GM10847 (cell line): ENCODE results near the gene PURA.

Experiments used
- POLR2A ChIP-seq: IDR thresholded peaks from 2 replicates; pipeline ENCODE4 v1.6.1; 2011; ENCODE audit not compliant: insufficient read length; ENCODE audit errors: extremely low read depth

Gene PURA

DNA sequence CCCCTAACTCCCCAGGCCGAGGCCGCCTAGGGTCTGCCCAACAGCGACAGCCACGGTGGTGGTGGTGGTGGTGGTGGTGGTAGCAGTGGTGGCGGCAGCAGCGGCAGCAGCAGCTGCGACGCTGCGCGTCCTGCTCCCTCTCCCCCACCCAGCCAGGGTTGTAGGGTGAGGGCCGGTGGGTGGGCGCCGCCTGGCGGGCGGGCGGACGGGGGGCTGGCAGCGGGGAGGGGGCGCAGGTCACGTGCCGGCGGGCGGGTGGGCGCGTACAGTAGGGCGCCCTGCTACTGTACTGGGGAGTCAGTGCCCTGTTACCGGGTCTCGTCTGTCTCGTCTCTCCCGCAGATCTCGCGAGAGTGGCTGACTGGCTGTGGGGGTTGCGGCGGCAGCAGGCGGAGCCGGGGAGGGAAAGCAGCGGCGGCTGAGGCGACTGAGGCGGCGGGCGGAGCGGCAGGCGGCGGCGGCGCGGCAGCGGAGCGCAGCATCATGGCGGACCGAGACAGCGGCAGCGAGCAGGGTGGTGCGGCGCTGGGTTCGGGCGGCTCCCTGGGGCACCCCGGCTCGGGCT is at the start of gene PURA:
PURA (plus strand) TSS at position 411 of the 565 bp plus-strand sequence; CDS start at position 484, 73 bp downstream.
- TF ChIP-seq POLR2A: peak; percentile 83

DNA sequence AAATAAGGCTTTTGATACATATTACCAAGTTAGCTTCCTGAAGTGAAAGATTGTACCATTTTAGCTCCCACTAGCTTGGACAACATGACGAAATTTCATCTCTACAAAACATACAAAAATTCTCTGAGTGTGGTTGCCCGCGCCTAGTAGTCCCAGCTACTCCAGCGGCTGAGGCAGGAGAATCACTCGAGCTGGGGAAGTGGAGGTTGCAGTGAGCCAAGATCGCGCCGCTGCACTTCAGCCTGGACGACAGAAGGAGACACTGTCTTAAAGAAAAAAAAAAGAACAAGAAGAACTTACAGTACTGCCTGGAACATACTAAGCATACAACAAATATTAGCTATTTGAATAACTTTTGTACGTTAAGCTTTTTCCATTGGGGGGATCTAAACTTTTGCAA is 41.1 kb upstream of the PURA start:
- TF ChIP-seq POLR2A: no peak

DNA sequence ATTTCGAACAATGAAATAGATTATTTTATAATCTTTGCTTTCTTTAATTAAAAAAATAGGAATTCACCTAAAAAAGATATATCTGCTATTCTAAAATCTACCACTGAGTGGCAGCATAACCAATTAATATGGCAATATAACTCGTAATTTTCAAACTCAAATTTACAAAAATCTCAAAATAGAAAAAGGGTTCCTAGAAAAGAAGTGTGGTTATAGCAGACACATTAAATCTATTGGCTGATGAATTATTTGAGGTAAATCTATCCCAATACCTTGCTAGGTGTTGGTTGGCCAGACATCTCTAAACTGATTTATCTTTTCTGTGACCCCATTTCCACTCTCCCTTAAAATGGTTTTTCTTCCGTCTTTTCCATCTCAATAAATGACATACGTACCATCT is 40.6 kb upstream of the PURA start:
- TF ChIP-seq POLR2A: no peak

DNA sequence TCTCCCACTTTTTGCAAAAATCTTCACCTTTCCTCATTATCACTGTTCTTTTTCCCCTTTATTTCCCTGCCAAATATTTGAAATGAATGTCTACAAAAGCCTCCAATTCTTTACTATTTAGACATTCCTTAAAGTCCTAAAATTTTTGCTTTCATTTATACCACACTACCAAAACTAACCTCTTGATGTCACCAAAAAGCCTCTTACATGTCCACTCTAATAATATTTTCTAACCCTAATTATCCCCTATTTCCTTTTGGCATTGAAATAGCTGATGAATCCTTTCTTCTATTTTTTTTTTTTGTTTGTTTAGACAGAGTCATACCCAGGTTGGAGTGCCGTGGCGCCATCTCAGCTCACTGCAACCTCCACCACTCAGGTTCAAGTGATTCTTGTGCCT is 38.5 kb upstream of the PURA start:
- no peak for TF ChIP-seq POLR2A

DNA sequence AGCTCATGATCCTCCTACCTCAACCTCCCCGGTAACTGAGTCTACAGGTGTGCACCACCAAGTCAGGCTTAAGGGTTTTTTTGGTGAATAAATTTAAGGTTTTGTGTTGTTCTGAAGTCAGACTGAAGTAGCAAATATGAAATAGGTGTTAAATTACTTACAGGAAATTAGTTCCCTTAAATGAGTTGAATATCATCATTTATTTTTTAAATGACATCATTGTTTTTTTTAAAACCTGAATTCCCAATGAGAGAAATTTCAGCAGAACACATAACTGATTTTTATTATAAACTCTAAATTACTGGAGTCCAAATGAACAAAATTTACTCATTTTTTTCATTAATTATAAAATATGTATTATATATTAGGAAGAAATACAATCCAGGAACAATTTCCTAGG is 37.8 kb upstream of the PURA start:
- no peak for TF ChIP-seq POLR2A

DNA sequence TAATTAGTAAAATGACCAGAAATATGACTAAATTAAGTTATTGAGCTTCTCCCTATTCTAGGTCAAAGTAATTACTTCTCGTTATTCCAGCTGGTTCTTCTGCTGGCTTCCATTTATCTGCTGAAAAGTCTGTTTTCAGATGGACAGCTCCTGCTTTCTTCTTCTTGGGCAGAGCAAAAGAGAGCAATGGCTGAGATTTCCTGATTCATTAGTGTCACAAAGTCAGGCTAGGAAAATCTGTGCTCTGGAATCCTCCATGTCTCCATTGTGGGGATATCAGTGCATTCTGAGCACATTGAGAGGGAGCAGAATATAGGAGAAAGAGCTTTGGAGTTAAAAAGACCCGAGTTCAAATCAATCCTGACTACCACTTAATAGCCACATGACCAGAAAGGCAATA is 37.1 kb upstream of the PURA start:
- no peak for TF ChIP-seq POLR2A

DNA sequence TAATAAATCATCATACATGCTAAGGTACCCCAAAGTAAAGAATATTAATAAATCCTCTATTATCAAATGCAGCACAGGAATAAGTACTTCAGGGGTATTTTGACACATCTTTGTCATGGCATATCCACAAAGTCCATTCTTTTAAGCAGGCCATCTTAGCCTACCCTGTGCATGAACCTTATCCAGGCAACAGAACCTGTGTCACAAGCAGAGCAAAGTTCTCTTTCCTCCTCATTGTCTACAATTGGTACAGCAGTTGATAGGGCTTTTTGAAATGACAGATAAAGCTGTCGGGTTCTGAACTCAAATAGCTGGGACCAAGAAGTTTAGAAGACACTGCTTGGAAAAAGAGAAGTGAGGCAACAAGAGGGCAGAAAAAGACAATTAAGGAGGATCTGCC is 30.8 kb upstream of the PURA start:
- TF ChIP-seq POLR2A: no peak

DNA sequence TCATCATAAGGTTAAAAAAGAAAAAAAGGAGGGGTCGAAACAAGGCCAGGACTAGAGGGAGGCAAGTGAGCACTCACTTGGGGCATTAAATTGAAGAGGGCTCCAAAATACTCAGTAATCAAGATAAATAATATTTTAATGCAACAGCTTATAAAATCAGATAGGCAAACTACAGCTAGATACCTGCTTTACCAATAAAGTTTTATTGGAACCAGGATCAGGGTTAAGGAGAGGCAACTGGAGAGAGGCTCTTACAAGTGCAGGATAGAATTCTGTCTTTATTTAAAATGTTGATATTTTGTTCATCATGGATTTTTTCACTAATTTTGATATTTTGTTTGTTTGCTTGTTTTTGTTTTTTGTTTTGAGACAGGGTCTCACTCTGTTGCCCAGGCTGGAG is 30.3 kb upstream of the PURA start:
- TF ChIP-seq POLR2A: no peak

DNA sequence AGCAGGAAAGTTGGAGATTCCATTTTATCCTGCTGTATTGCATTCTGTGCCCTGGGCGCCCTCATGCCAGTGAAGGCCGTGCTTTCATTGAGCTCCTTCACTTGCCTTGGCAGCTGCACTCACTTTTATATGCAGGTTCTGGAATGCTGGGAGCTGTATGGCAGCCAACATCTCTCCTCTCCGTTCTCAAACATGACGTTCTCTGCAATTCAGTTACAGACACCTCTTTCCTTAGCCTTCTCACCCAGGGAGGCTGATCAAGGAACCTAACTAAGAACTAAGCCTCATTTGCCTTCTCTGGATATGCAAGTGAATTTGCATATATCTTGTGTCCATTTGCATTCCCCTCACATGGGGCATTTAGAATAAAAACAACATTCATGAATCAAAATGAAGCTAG is 29.4 kb upstream of the PURA start:
- no peak for TF ChIP-seq POLR2A

DNA sequence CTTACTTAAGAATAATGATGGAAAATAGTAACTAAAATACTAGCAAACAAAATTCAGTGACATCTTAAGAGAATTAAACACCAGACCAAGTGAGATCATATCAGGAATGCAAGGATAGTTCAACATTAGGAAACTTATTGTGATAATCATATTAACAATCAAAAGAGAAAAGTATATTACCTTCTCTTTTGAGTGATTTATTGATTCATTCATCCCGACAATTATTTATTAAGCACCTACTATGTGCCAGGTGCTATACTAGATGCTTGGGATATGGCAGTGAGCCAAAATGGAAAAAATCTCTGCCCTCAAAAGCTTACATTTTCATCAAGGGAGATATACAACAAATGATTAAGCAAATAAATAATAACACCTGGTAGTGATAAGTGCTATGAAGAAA is 23.7 kb upstream of the PURA start:
- TF ChIP-seq POLR2A: no peak

DNA sequence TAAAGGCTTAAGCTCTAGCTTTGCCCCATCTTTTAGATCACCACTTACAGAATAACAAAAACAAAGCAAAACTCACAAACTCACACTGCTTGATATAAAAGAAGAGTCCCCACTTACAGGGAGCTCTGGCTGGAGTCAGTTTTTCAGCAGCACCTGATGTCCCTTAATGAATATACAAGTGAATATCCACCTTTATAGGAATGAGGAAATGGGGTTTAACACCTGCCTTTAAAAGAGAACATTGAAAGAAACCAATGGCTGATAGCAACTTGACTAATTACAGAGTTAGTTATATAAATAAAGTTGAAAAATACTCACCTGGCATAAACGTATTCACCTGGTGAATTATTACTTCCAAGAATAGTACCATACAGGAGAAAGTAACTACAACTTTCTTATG is 20.7 kb upstream of the PURA start:
- no peak for TF ChIP-seq POLR2A

DNA sequence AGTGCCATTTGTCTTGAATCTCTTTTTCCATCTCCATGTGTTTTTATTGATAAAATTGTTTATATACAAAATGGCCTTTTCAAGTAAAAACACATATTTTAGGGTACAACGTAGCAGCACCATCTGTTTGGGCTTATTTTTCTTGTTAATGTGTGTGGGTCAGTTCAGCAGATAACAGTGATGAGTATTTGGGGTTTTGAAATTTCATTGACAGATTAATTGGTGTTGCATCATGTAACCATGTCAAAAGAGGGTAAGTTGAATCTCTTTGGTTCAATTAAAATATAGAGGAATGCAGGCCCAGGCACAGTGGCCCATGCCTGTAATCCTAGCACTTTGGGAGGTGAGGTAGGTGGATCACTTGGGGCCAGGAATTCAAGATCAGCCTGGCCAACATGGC is 20.0 kb upstream of the PURA start:
- TF ChIP-seq POLR2A: no peak

DNA sequence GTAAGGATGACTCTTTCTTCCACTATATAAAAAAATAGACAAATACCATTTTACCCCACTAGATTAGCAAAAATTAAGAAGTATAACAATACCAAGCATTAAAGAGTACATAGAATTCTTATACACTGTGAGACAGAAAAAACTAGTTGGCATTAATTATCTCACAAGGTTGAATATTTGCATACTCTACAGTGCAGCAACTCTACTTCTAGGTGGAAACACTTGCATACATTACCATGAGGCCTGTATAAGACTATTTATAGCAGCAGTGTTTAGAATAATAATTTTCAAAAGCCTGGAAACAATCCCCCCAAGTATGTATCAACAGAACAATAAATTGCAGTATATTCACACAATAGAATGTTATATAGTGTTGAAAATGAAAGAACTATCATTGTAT is 19.0 kb upstream of the PURA start:
- no peak for TF ChIP-seq POLR2A

DNA sequence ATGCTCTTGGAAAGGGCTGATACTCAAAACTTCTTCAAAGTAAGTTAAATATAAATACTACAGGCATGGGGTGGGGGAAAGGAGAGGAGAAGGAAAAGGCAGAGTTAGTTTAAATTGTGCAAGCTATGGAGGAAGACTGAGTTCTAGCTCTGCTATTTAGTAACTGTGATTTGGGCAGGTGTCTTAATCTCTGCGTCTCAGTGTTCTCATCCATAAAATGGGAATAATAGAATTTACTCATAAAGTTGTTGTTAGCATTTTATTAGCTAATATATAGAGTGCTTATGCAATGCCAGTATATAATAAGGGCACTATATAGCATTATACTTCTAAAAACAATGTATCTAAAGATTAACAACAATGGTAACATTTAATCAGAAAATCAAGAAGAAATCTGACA is 12.7 kb upstream of the PURA start:
- TF ChIP-seq POLR2A: no peak

DNA sequence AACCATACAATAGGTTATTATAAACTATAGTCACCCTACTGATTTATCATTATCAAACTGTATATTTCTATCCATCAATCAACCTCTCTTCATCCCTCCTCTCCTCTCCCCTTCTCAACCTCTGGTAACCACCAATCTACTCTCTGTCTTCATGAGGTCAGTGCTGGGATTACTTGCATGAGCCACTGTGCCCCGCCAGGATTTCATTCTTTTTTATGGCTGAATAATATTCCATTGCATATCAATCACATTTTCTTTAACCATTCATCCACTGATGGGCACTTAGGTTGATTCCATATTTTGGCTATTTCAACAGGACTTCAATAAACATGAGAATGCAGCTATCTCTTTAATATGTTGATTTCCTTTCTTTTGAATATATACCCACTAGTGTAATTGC is 10.8 kb upstream of the PURA start:
- TF ChIP-seq POLR2A: no peak

DNA sequence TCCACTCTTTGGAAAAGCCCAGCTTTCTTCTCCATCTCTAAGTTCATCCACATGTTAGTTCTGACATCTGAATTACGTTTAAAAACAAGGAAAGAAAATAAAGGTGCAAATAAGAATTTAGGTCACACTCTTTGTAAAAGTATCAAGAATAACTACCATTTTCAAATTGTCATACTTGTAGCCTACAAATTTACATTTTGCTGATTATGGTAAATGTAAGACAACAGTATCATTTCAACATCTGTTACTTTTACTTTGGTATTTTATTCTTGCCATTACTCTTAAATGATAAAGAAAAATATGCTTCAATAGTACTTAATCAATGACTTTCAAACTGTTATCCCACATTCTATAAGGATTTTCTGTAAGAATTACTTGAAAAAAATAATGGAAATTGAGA is 9.8 kb upstream of the PURA start:
- TF ChIP-seq POLR2A: no peak

DNA sequence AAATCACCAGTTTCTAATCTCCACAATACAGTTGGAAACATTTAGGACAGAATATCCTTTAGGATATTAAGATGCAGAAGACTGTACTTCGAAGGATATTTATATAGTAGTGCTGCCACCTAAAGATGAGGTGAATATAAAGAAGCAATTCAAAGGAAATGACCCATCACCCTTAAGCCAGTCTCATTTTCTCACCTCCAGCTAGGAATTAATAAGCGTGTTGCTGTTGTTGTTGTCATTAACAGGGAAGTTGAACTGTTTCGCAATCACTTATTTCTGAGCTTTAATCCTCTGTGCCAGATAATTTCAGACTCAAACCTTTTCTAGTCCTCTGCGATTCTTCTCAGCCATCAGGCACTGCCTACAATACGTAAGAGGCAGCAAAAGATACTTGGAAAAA is 7.8 kb upstream of the PURA start:
- TF ChIP-seq POLR2A: no peak
